CD4-positive, alpha-beta T cell (primary cell): ENCODE data around the gene RAD21L1. TPM values are rescaled to one million over a fixed set of nuclear protein-coding genes. Genes with fewer than 3 reads are reported as not detected.
A peak's percentile ranks its signal among the peaks of the same experiment; 100 is the strongest.

ENCODE experiments used
- ATAC-seq: fragments of 200-7000 bp; cut with Tn5 transposase; one replicate; pipeline ENCODE4 v1.10.0; 2022; ENCODE audit warnings: mild to moderate bottlenecking; ENCODE audit not compliant: poor library complexity
- CTCF ChIA-PET: fragments of 350-600 bp; sonication (Branson Sonifier 250); formaldehyde crosslinking; loops from one replicate; lab custom pipeline; 2021; ENCODE audit warnings: antibody characterized with exemption, inconsistent platforms; lab: Charles Lee
- POLR2A ChIA-PET: fragments of 350-600 bp; sonication (Branson Sonifier 250); formaldehyde crosslinking; loops from one replicate; lab custom pipeline; 2021; ENCODE audit warnings: antibody characterized with exemption, inconsistent platforms; lab: Charles Lee
- DNase-seq, 14 experiments: peaks; one replicate each; pipeline ENCODE4 v3.0.0-alpha.2; 2013 to 2020; ENCODE audit warnings: mixed read lengths in 2 of 14
- H3K27ac ChIP-seq, 2 donors: one replicate each; pipeline versions ENCODE4 v1.5.1 to v1.7.0; 2013; ENCODE audit warnings: low read length in 2 of 2, low read depth in 1 of 2, mild to moderate bottlenecking in 1 of 2
- H3K27me3 ChIP-seq, 2 experiments: 1 replicate in 1 of 2; 2 replicates in 1 of 2; pipeline versions ENCODE4 v1.6.1 to v1.7.0; 2013; ENCODE audit warnings: low read length in 2 of 2, control low read depth in 1 of 2, mild to moderate bottlenecking in 1 of 2, moderate library complexity in 1 of 2; ENCODE audit not compliant: insufficient read depth in 2 of 2, control insufficient read depth in 1 of 2
- H3K36me3 ChIP-seq: one replicate; pipeline ENCODE4 v1.6.1; 2013; ENCODE audit warnings: low read length, control low read depth; ENCODE audit not compliant: insufficient read depth
- H3K4me1 ChIP-seq: one replicate; pipeline ENCODE4 v1.6.1; 2013; ENCODE audit warnings: low read length, control low read depth; ENCODE audit not compliant: insufficient read depth
- H3K4me3 ChIP-seq: one replicate; pipeline ENCODE4 v1.5.1; 2013; ENCODE audit warnings: mild to moderate bottlenecking, low read length, moderate library complexity
- H3K9me3 ChIP-seq, 2 experiments: 1 replicate in 1 of 2; 2 replicates in 1 of 2; pipeline versions ENCODE4 v1.6.1 to v1.7.0; 2013; ENCODE audit warnings: low read length in 2 of 2, mild to moderate bottlenecking in 2 of 2, control low read depth in 1 of 2, moderate library complexity in 1 of 2; ENCODE audit not compliant: control insufficient read depth in 1 of 2, insufficient read depth in 1 of 2
- H3K27ac Mint-ChIP-seq: one replicate; pipeline ENCODE4 v1.8.0; 2020; ENCODE audit warnings: mixed read lengths
- H3K27me3 Mint-ChIP-seq: one replicate; pipeline ENCODE4 v1.8.0; 2021; ENCODE audit warnings: mixed read lengths
- H3K36me3 Mint-ChIP-seq: one replicate; pipeline ENCODE4 v1.8.0; 2021; ENCODE audit warnings: low read depth, mixed read lengths
- H3K4me1 Mint-ChIP-seq: one replicate; pipeline ENCODE4 v1.8.0; 2021; ENCODE audit warnings: low read depth, mixed read lengths
- H3K4me3 Mint-ChIP-seq: one replicate; pipeline ENCODE4 v1.8.0; 2020; ENCODE audit warnings: mild to moderate bottlenecking, mixed read lengths
- H3K9me3 Mint-ChIP-seq: one replicate; pipeline ENCODE4 v1.8.0; 2020; ENCODE audit warnings: mixed read lengths
- CTCF ChIP-seq: fragments of 200-600 bp; IDR thresholded peaks from one replicate; pipeline ENCODE4 v1.8.0; 2022; ENCODE audit warnings: antibody characterized with exemption, mild to moderate bottlenecking
- intact Hi-C, 2 experiments: fragments of 100-400 bp; cut with DNase I in 1 of 2; cut with micrococcal nuclease in 1 of 2; formaldehyde crosslinking; loops; one replicate each; pipeline versions ENCODE4 v1.15.1 to v1.9.0; 2023 to 2025; cut with DNase I, micrococcal nuclease
- total RNA-seq, 174 experiments: library from RNA in 2 of 174; stranded (reverse) in 2 of 174; gene quantifications; one replicate each; pipeline ENCODE4 v1.2.3 and lab custom pipeline; 2021 to 2026

RAD21L1 gene
- total RNA-seq, 2 experiments from 2014 or later: 0.58 TPM; not detected in 1

DNA sequence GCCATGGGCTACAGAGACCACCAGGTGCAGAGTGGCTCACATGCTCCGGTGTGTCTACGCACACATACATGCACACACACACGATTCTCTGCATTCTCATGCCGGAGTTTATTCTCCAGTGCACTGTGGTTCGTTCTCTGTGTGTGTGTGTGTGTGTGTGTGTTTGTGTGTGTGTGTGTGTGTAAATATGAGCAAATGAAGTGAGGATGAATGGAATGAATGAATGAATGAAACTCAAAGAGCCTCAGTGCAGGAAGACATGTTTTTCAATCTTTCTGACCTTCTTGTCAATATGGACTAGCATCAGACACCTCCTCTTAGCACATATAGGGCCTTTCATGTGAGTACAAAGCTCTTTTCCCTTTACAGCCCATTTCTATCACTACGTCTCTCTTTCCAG, 42.7 kb upstream of the RAD21L1 start:
- Histone ChIP-seq H3K36me3 (no peaks in the 10 kb centered on the region), H3K27ac (no peak overlapping the region), H3K9me3 (no peaks in the 10 kb centered on the region), H3K4me3 (no peak overlapping the region), H3K27me3 (peaks cover 13 to 20% of the 10 kb centered on the region in 2 experiments), H3K4me1 (peaks cover 8% of the 10 kb centered on the region)
- DNase-seq (no peak), ATAC-seq (no peak)
- Mint-ChIP-seq H3K27ac (no peak overlapping the region), H3K36me3 (no peaks in the 10 kb centered on the region), H3K4me1 (peaks cover 12% of the 10 kb centered on the region), H3K9me3 (no peaks in the 10 kb centered on the region), H3K27me3 (peaks cover 28% of the 10 kb centered on the region), H3K4me3 (peak overlapping the region; percentile 46)
- intact Hi-C loops: no loop called here
- TF ChIP-seq CTCF: no peak
- POLR2A ChIA-PET: no interaction called here
- CTCF ChIA-PET: no interaction called here

GRCh38 chr20:1184260-1184637, 41.6 kb upstream of the RAD21L1 start:
- TF ChIP-seq CTCF: no peak
- Histone ChIP-seq H3K36me3 (no peaks in the 10 kb centered on the region), H3K27ac (no peak overlapping the region), H3K4me1 (peaks cover 8% of the 10 kb centered on the region), H3K4me3 (no peak overlapping the region), H3K9me3 (no peaks in the 10 kb centered on the region), H3K27me3 (peaks cover 13 to 20% of the 10 kb centered on the region in 2 experiments)
- POLR2A ChIA-PET: no interaction called here
- H3K9me3 Mint-ChIP-seq: no peaks in the 10 kb centered on the region
- ATAC-seq (no peak), DNase-seq (no peak)
- no peaks in the 10 kb centered on the region for H3K36me3 Mint-ChIP-seq
- peaks cover 12% of the 10 kb centered on the region for H3K4me1 Mint-ChIP-seq
- intact Hi-C loops: no loop called here
- CTCF ChIA-PET: no interaction called here
- peak overlapping the region; percentile 85 for H3K4me3 Mint-ChIP-seq
- no peak overlapping the region for H3K27ac Mint-ChIP-seq
- H3K27me3 Mint-ChIP-seq: peaks cover 33% of the 10 kb centered on the region

DNA sequence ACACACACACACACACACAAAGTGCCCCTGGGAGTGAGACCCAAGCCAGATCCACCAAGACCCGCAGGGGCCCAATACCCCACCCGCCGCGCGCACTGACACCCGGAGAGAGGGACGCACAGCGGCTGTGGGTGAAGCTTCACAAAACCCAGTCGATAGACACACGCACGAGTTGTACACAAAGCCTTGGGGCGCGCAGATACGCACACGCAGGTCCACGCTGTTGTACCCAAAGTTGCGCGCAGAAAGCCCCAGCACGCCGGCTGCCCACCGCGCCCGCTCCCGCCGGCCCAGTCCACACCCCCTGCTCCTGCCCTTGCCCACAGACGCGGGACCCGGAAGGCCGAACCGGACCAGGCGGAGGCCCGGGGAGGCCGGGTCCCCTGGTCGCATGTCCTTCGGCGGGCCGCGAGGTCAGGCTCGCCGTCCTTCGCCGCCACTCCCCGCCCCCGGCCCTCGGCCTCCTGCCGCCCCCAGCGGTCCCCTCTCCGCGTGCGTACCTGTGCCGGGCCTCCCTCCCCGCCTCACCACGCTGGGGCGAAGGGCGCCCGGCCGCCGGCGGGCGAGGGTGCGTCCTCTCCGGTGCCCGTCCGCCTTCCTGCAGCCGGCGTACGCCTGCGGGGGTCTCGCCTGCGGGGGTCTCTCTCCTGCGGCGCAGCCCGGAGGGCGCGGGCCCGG, 41.1 kb upstream of the RAD21L1 start, which contains the start of gene TMEM74B:
TSS of gene TMEM74B (minus strand) at position 344 of the 678 bp plus-strand sequence. CDS start 1,180 bp downstream, outside the sequence.
- H3K27me3 ChIP-seq: peaks cover 13 to 20% of the 10 kb centered on the region in 2 experiments
- Mint-ChIP-seq H3K36me3 (no peaks in the 10 kb centered on the region), H3K9me3 (no peaks in the 10 kb centered on the region), H3K4me1 (peaks cover 12% of the 10 kb centered on the region), H3K4me3 (peak within 1 kb of the TSS; percentile 85), H3K27ac (no peak within 1 kb of the TSS), H3K27me3 (peaks cover 38% of the 10 kb centered on the region)
- ATAC-seq (no peak), DNase-seq (no peak)
- no peak within 1 kb of the TSS for H3K27ac ChIP-seq
- ChIA-PET CTCF (no interaction called here), POLR2A (no interaction called here)
- H3K9me3 ChIP-seq: no peaks in the 10 kb centered on the region
- peaks cover 8% of the 10 kb centered on the region for H3K4me1 ChIP-seq
- TF ChIP-seq CTCF: no peak
- intact Hi-C loops: no loop called here
- no peaks in the 10 kb centered on the region for H3K36me3 ChIP-seq
- peak within 1 kb of the TSS; percentile 14 for H3K4me3 ChIP-seq
